WTC11 (cell line): ENCODE measurements around the gene SLC25A21. TPM values are rescaled to one million over a fixed set of nuclear protein-coding genes. Genes with fewer than 3 reads are reported as not detected.

Experiments
- ATAC-seq: fragments of 200-7000 bp; cut with Tn5 transposase; 2 replicates; pipeline ENCODE4 v1.10.0; 2021; ENCODE audit warnings: mild to moderate bottlenecking, moderate library complexity
- CTCF ChIA-PET: fragments of 300-600 bp; sonication (Branson Sonifier 250); formaldehyde crosslinking; loops from one replicate; lab custom pipeline; 2021; ENCODE audit warnings: antibody characterized with exemption; lab: Charles Lee
- POLR2A ChIA-PET: fragments of 350-600 bp; sonication (Branson Sonifier 250); formaldehyde crosslinking; loops from one replicate; lab custom pipeline; 2021; ENCODE audit warnings: antibody characterized with exemption; lab: Charles Lee
- DNase-seq: peaks from one replicate; pipeline ENCODE4 v3.0.0; 2021; ENCODE audit warnings: low spot score
- H3K27ac Mint-ChIP-seq: 2 replicates; pipeline ENCODE4 v1.8.0; 2021; ENCODE audit warnings: mixed read lengths
- H3K27me3 Mint-ChIP-seq: 2 replicates; pipeline ENCODE4 v1.8.0; 2021; ENCODE audit warnings: low read depth, mild to moderate bottlenecking, moderate library complexity, mixed read lengths
- H3K36me3 Mint-ChIP-seq: 2 replicates; pipeline ENCODE4 v1.8.0; 2021; ENCODE audit warnings: mixed read lengths
- H3K4me1 Mint-ChIP-seq: 2 replicates; pipeline ENCODE4 v1.8.0; 2022; ENCODE audit warnings: mixed read lengths
- H3K4me3 Mint-ChIP-seq: 2 replicates; pipeline ENCODE4 v1.8.0; 2021; ENCODE audit warnings: mild to moderate bottlenecking, moderate library complexity, mixed read lengths
- H3K9me3 Mint-ChIP-seq: 2 replicates; pipeline ENCODE4 v1.8.0; 2021; ENCODE audit warnings: mixed read lengths
- AFF4 ChIP-seq: sonication (generic); formaldehyde crosslinking; IDR thresholded peaks from 2 replicates; pipeline ENCODE4 v1.8.1; 2023; ENCODE audit warnings: mild to moderate bottlenecking, missing genetic modification reagents, borderline replicate concordance
- ATF2 ChIP-seq: sonication (generic); formaldehyde crosslinking; IDR thresholded peaks from 2 replicates; pipeline ENCODE4 v1.8.1; 2022; ENCODE audit warnings: low read depth, missing genetic modification reagents, borderline replicate concordance
- EMX1 ChIP-seq: fragments of 250-450 bp; sonication (Bioruptor Pico); IDR thresholded peaks from 2 replicates; pipeline ENCODE4 v1.8.0; 2021; ENCODE audit warnings: mild to moderate bottlenecking
- ESRRA ChIP-seq: sonication (generic); formaldehyde crosslinking; IDR thresholded peaks from 2 replicates; pipeline ENCODE4 v1.8.1; 2022; ENCODE audit warnings: mild to moderate bottlenecking, missing genetic modification reagents, borderline replicate concordance
- ETV6 ChIP-seq: sonication (generic); formaldehyde crosslinking; IDR thresholded peaks from 2 replicates; pipeline ENCODE4 v1.8.1; 2022; ENCODE audit warnings: mild to moderate bottlenecking, missing genetic modification reagents
- FOXK1 ChIP-seq: sonication (generic); formaldehyde crosslinking; IDR thresholded peaks from 2 replicates; pipeline ENCODE4 v1.8.0; 2022; ENCODE audit warnings: mild to moderate bottlenecking, moderate library complexity, missing genetic modification reagents
- GABPB1 ChIP-seq: sonication (generic); formaldehyde crosslinking; IDR thresholded peaks from 2 replicates; pipeline ENCODE4 v1.8.1; 2023; ENCODE audit warnings: mild to moderate bottlenecking, missing genetic modification reagents
- GRHL2 ChIP-seq: fragments of 250-450 bp; sonication (Bioruptor Pico); IDR thresholded peaks from 2 replicates; pipeline ENCODE4 v1.8.0; 2022; ENCODE audit warnings: mild to moderate bottlenecking, moderate library complexity; ENCODE audit not compliant: insufficient replicate concordance, severe bottlenecking
- JAZF1 ChIP-seq: fragments of 250-450 bp; sonication (Bioruptor Pico); IDR thresholded peaks from 2 replicates; pipeline ENCODE4 v1.9.0; 2021; ENCODE audit warnings: moderate library complexity, mild to moderate bottlenecking, inconsistent platforms
- JUN ChIP-seq: sonication (generic); formaldehyde crosslinking; IDR thresholded peaks from 2 replicates; pipeline ENCODE4 v1.8.0; 2023; ENCODE audit warnings: mild to moderate bottlenecking, missing genetic modification reagents
- MYBL2 ChIP-seq: sonication (generic); formaldehyde crosslinking; IDR thresholded peaks from 2 replicates; pipeline ENCODE4 v1.8.1; 2023; ENCODE audit warnings: mild to moderate bottlenecking, moderate library complexity, missing genetic modification reagents
- NR1H2 ChIP-seq: sonication (generic); formaldehyde crosslinking; IDR thresholded peaks from 2 replicates; pipeline ENCODE4 v1.9.0; 2021; ENCODE audit warnings: mild to moderate bottlenecking, moderate library complexity, missing genetic modification reagents
- OVOL2 ChIP-seq: fragments of 250-450 bp; sonication (Bioruptor Pico); IDR thresholded peaks from 2 replicates; pipeline ENCODE4 v1.9.0; 2021; ENCODE audit warnings: mild to moderate bottlenecking, borderline replicate concordance
- SMAD3 ChIP-seq: sonication (generic); formaldehyde crosslinking; IDR thresholded peaks from 2 replicates; pipeline ENCODE4 v1.8.0; 2022; ENCODE audit warnings: missing genetic modification reagents, mild to moderate bottlenecking, borderline replicate concordance
- SMAD4 ChIP-seq: sonication (generic); formaldehyde crosslinking; IDR thresholded peaks from 2 replicates; pipeline ENCODE4 v1.8.0; 2022; ENCODE audit warnings: mild to moderate bottlenecking, missing genetic modification reagents
- SP1 ChIP-seq: sonication (generic); formaldehyde crosslinking; conservative IDR thresholded peaks from 2 replicates; pipeline ENCODE4 v1.8.1; 2022; ENCODE audit warnings: missing genetic modification reagents
- STAT6 ChIP-seq: sonication (generic); formaldehyde crosslinking; conservative IDR thresholded peaks from 2 replicates; pipeline ENCODE4 v1.8.1; 2023; ENCODE audit warnings: mild to moderate bottlenecking, low read depth, missing genetic modification reagents, moderate library complexity
- TCF7 ChIP-seq: sonication (generic); formaldehyde crosslinking; IDR thresholded peaks from 2 replicates; pipeline ENCODE4 v1.8.0; 2022; ENCODE audit warnings: mild to moderate bottlenecking, low read depth, missing genetic modification reagents, moderate library complexity
- TEAD1 ChIP-seq: sonication (generic); formaldehyde crosslinking; IDR thresholded peaks from 2 replicates; pipeline ENCODE4 v1.8.0; 2022; ENCODE audit warnings: mild to moderate bottlenecking, missing genetic modification reagents
- USF2 ChIP-seq: sonication (generic); formaldehyde crosslinking; IDR thresholded peaks from 2 replicates; pipeline ENCODE4 v1.8.1; 2023; ENCODE audit warnings: mild to moderate bottlenecking, missing genetic modification reagents, moderate library complexity
- ZBTB21 ChIP-seq: sonication (generic); formaldehyde crosslinking; IDR thresholded peaks from 2 replicates; pipeline ENCODE4 v1.8.1; 2023; ENCODE audit warnings: mild to moderate bottlenecking, missing genetic modification reagents, borderline replicate concordance
- ZNF232 ChIP-seq: sonication (generic); formaldehyde crosslinking; IDR thresholded peaks from 2 replicates; pipeline ENCODE4 v1.8.0; 2022; ENCODE audit warnings: mild to moderate bottlenecking, missing genetic modification reagents
- ZNF263 ChIP-seq: sonication (generic); formaldehyde crosslinking; IDR thresholded peaks from 2 replicates; pipeline ENCODE4 v1.8.1; 2022; ENCODE audit warnings: low read depth, mild to moderate bottlenecking, moderate library complexity, missing genetic modification reagents
- ZNF416 ChIP-seq: fragments of 250-450 bp; sonication (Bioruptor Pico); IDR thresholded peaks from 2 replicates; pipeline ENCODE4 v1.9.0; 2021; ENCODE audit warnings: mild to moderate bottlenecking, inconsistent platforms
- ZNF423 ChIP-seq: fragments of 250-450 bp; sonication (Bioruptor Pico); IDR thresholded peaks from 2 replicates; pipeline ENCODE4 v2.1.2; 2022; ENCODE audit warnings: mild to moderate bottlenecking, moderate library complexity
- total RNA-seq: library from RNA; stranded (reverse); gene quantifications from 3 replicates; pipeline ENCODE4 v1.2.3, GENCODE V29; 2021

The SLC25A21 gene
- total RNA-seq, 1 experiment from 2014 or later: 8.2 TPM

- CTCF ChIA-PET: no interaction called here
- DNase-seq (no peak), ATAC-seq (no peak)
- TF ChIP-seq GABPB1: 0 out of 2 replicates have a peak, but pooled peaks have one; percentile 14
- TF ChIP-seq SMAD3 (CRISPR knock-in tag): no peak
- TF ChIP-seq ZNF423: no peak
- no peak for TF ChIP-seq JAZF1
- Mint-ChIP-seq H3K4me1 (peaks cover 16% of the 10 kb centered on the region), H3K9me3 (no peaks in the 10 kb centered on the region), H3K4me3 (no peak overlapping the region), H3K27me3 (no peaks in the 10 kb centered on the region), H3K27ac (no peak overlapping the region), H3K36me3 (no peaks in the 10 kb centered on the region)
- POLR2A ChIA-PET: no interaction called here
Measured at GRCh38 chr14:36848213-36848612, 324.2 kb downstream of the SLC25A21 start.

- Mint-ChIP-seq H3K27ac (no peak overlapping the region), H3K9me3 (no peaks in the 10 kb centered on the region), H3K36me3 (no peaks in the 10 kb centered on the region), H3K4me1 (peaks cover 16% of the 10 kb centered on the region), H3K27me3 (no peaks in the 10 kb centered on the region), H3K4me3 (no peak overlapping the region)
- ATAC-seq: no peak
- no peak for TF ChIP-seq ZNF232 (CRISPR knock-in tag)
- no peak for TF ChIP-seq FOXK1 (CRISPR knock-in tag)
- no peak for TF ChIP-seq EMX1 (CRISPR knock-in tag)
- TF ChIP-seq ZBTB21 (CRISPR knock-in tag): no peak
- no peak for TF ChIP-seq ETV6 (CRISPR knock-in tag)
- TF ChIP-seq NR1H2: no peak
- no peak for TF ChIP-seq OVOL2 (CRISPR knock-in tag)
- ChIA-PET CTCF (no interaction called here), POLR2A (no interaction called here)
- no peak for DNase-seq
Measured at GRCh38 chr14:36847366-36847765, 325.0 kb downstream of the SLC25A21 start.

GRCh38 chr14:36845356-36846012, 326.9 kb downstream of the SLC25A21 start:
- Mint-ChIP-seq H3K27me3 (no peaks in the 10 kb centered on the region), H3K4me3 (no peak overlapping the region), H3K36me3 (no peaks in the 10 kb centered on the region), H3K9me3 (no peaks in the 10 kb centered on the region), H3K4me1 (peaks cover 7% of the 10 kb centered on the region), H3K27ac (no peak overlapping the region)
- ATAC-seq (no peak), DNase-seq (no peak)
- ChIA-PET CTCF (no interaction called here), POLR2A (no interaction called here)
- TF ChIP-seq ATF2 (CRISPR knock-in tag) (no peak), ZNF232 (CRISPR knock-in tag) (no peak), STAT6 (CRISPR knock-in tag) (no peak), ZNF423 (no peak), ESRRA (CRISPR knock-in tag) (no peak), GRHL2 (CRISPR knock-in tag) (no peak), ZNF416 (CRISPR knock-in tag) (no peak), JUN (CRISPR knock-in tag) (no peak), TCF7 (CRISPR knock-in tag) (no peak), ZNF263 (CRISPR knock-in tag) (no peak), ZBTB21 (CRISPR knock-in tag) (no peak), SP1 (CRISPR knock-in tag) (no peak), SMAD4 (no peak), TEAD1 (CRISPR knock-in tag) (no peak), USF2 (CRISPR knock-in tag) (no peak), EMX1 (CRISPR knock-in tag) (no peak), MYBL2 (CRISPR knock-in tag) (no peak), AFF4 (CRISPR knock-in tag) (no peak)
